Raji (cell line): ENCODE results near the gene SEMA4A.

ENCODE experiments used
- POLR2A ChIP-seq: IDR thresholded peaks from 2 replicates; pipeline ENCODE4 v1.6.1; 2011; ENCODE audit warnings: low read depth, low read length, control low read depth; ENCODE audit not compliant: insufficient read depth

The SEMA4A gene

GRCh38 chr1:156126043-156126629, 27.2 kb upstream of the SEMA4A start:
- peak; percentile 48; the same call in 1 of the 2 replicates for TF ChIP-seq POLR2A

- TF ChIP-seq POLR2A, result no peak
Observed at GRCh38 chr1:156126630-156127534, 26.5 kb upstream of the SEMA4A start.

GRCh38 chr1:156128308-156128653, 25.1 kb upstream of the SEMA4A start:
- TF ChIP-seq POLR2A, result no peak

GRCh38 chr1:156128654-156129597, 24.5 kb upstream of the SEMA4A start:
- TF ChIP-seq POLR2A, result no peak

GRCh38 chr1:156129687-156130577, 23.5 kb upstream of the SEMA4A start:
- no peak for TF ChIP-seq POLR2A

- no peak for TF ChIP-seq POLR2A
Observed at GRCh38 chr1:156130578-156130942, 22.8 kb upstream of the SEMA4A start.

- TF ChIP-seq POLR2A, result no peak
Observed at GRCh38 chr1:156134716-156135435, 18.5 kb upstream of the SEMA4A start.

- TF ChIP-seq POLR2A, result no peak
Observed at GRCh38 chr1:156135930-156136871, 17.2 kb upstream of the SEMA4A start.

- TF ChIP-seq POLR2A, result no peak
Observed at GRCh38 chr1:156136970-156137483, 16.4 kb upstream of the SEMA4A start.

GRCh38 chr1:156138458-156138867, 14.9 kb upstream of the SEMA4A start:
- TF ChIP-seq POLR2A, result no peak

- no peak for TF ChIP-seq POLR2A
Observed at GRCh38 chr1:156140879-156141707, 12.3 kb upstream of the SEMA4A start.
